Pancreas (tissue), 10 donors: ENCODE results near the gene GRAMD2B. TPM values are rescaled to one million over a fixed set of nuclear protein-coding genes. Genes with fewer than 3 reads are reported as not detected.

Experiments used
- ATAC-seq, 4 donors: fragments of 200-7000 bp; cut with Tn5 transposase; one replicate each; pipeline versions ENCODE4 v1.8.0 to v1.9.1; 2020; ENCODE audit warnings: mild to moderate bottlenecking in 4 of 4, moderate library complexity in 4 of 4
- DNase-seq, 6 donors: peaks; one replicate each; pipeline ENCODE4 v3.0.0-alpha.2; 2020
- FAIRE-seq: peaks from 2 replicates; lab custom pipeline; 2012; peaks lifted over from hg19 to GRCh38; lab: Jason Lieb, UNC
- H3K27ac ChIP-seq, 4 donors: fragments of 200-600 bp; sonication (generic); 1 replicate in 3 of 4; 2 replicates in 1 of 4; pipeline versions ENCODE4 v1.5.0 to v1.8.0; 2020
- H3K27me3 ChIP-seq, 4 donors: fragments of 200-600 bp; one replicate each; pipeline ENCODE4 v1.8.0; 2021
- H3K36me3 ChIP-seq, 3 donors: fragments of 200-600 bp; sonication (generic) in 1 of 3; one replicate each; pipeline versions ENCODE4 v1.5.0 to v1.8.0; 2020 to 2021
- H3K4me1 ChIP-seq, 3 donors: fragments of 200-600 bp; one replicate each; pipeline ENCODE4 v1.8.0; 2021
- H3K4me3 ChIP-seq, 4 donors: fragments of 200-600 bp; sonication (generic) in 2 of 4; one replicate each; pipeline versions ENCODE4 v1.5.0 to v1.8.0; 2020 to 2021
- H3K9me3 ChIP-seq, 4 donors: fragments of 200-600 bp; one replicate each; pipeline ENCODE4 v1.8.0; 2021
- WGBS, 2 donors: extraction: QIAGEN DNeasy Blood & Tissue Kit; methylation state at CpG; one replicate each; pipeline ENCODE4 v1.1.7; 2013; 5-methylcytosine and 5-hydroxymethylcytosine counted together
- intact Hi-C, 3 donors: fragments of 100-400 bp; cut with DNase I; formaldehyde crosslinking; loops; one replicate each; pipeline versions ENCODE4 v1.11.1 to v1.14.2; 2022
- polyA plus RNA-seq, 2 donors: library from polyadenylated mRNA; stranded (reverse); fragments of 200-250 nt; gene quantifications; one replicate each; pipeline ENCODE4 v1.2.3, GENCODE V29; 2013
- total RNA-seq, 6 donors: library from RNA; stranded (reverse); fragmentation: NEBNext Ultra II Directional in 4 of 6; extraction: Animal tissue kit (Norgen Biotek cat#: 25700) in 4 of 6; gene quantifications; one replicate each; pipeline versions ENCODE4 v1.2.1 to v1.2.4, GENCODE V29; 2021 to 2023
- TF ChIP-seq, protein P1 (sequence below), 4 donors: fragments of 200-600 bp; sonication (generic) in 3 of 4; IDR thresholded peaks; one replicate each; pipeline versions ENCODE4 v1.5.0 to v1.8.0; 2021; ENCODE audit warnings: antibody characterized with exemption in 4 of 4
- donor health status: healthy with polysubstance abuse.
- donor health status: DM: no; HTN: no; CAD: no; lungs with moderate emphysema.
- donor health status: DM: no; HTN: no; CAD: no.
- donor health status: control.
- donor health status: control.
- donor health status: Bipolar disorder and iron deficiency.
- donor health status: DM: yes; HTN: yes; CAD: no.
- donor health status: DM: no; HTN: no; CAD: no.
- donor health status: DM: no; HTN: no; CAD: no.
- donor health status: DM: yes; HTN: yes; CAD: no.

GRAMD2B gene
- total and polyA plus RNA-seq, 8 donors, result 4.4 to 11.8 (median 6.5) TPM

DNA sequence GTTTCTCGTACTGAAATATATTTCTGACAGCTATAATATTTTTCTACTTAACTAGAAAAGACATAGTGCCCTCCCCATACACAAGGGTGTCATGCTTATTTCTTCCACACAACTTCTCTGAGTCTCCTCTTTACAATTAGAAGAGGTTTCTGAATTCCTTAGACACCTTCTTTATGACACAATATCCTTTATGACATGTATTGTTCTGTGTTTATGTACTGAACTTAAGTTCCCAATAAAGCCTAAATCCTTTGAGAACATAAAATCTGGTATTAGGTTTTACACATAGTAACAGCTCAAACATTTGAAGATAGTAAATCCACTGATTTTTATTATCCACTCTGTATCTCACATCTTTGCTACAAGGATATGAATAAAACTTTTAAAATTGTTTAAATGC, 32.5 kb downstream of the GRAMD2B start:
- Histone ChIP-seq H3K9me3 (no peaks in the 10 kb centered on the region), H3K4me3 (no peak overlapping the region), H3K27me3 (no peaks in the 10 kb centered on the region), H3K27ac (no peak overlapping the region), H3K36me3 (no peaks in the 10 kb centered on the region), H3K4me1 (no peaks in the 10 kb centered on the region)
- FAIRE-seq (no peak), ATAC-seq (no peak), DNase-seq (no peak)
- 96 to 98% methylated on average over 1 of the region's 1 CpG for WGBS, 2 donors
- intact Hi-C loops, result no loop called here
- TF ChIP-seq, protein P1, sequence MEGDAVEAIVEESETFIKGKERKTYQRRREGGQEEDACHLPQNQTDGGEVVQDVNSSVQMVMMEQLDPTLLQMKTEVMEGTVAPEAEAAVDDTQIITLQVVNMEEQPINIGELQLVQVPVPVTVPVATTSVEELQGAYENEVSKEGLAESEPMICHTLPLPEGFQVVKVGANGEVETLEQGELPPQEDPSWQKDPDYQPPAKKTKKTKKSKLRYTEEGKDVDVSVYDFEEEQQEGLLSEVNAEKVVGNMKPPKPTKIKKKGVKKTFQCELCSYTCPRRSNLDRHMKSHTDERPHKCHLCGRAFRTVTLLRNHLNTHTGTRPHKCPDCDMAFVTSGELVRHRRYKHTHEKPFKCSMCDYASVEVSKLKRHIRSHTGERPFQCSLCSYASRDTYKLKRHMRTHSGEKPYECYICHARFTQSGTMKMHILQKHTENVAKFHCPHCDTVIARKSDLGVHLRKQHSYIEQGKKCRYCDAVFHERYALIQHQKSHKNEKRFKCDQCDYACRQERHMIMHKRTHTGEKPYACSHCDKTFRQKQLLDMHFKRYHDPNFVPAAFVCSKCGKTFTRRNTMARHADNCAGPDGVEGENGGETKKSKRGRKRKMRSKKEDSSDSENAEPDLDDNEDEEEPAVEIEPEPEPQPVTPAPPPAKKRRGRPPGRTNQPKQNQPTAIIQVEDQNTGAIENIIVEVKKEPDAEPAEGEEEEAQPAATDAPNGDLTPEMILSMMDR (IDR thresholded peaks at IDR 0.05), result no peak

DNA sequence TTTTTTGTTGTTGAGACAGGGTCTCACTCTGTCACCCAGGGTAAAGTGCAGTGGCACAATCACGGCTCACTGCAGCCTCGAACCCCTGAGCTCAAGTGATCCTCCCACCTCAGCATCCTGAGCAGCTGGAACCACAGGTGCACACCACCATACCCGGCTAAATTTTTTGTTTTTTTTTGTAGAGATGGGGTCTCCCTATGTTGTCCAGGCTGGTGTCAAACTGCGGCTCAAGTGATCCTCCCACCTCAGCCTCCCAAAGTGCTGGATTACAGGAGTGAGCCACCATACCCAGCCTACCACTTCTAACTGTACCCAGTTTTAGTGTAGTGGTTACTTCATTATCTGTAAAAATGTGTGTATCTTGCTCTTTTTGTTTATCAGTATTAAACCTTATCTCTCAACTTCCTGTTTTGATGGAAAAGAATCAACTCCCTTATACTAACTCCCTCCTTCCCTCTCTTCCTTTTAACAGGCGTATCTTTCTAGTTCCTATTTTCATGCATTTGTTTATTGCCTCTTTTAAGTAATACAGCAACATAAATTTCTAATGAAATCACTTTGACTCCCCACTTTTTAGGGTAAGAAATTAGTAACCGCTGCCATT, 33.1 kb downstream of the GRAMD2B start:
- 75 to 79% methylated on average over 6 of the region's 6 CpGs for WGBS, 2 donors
- Histone ChIP-seq H3K27me3 (no peaks in the 10 kb centered on the region), H3K27ac (no peak overlapping the region), H3K9me3 (no peaks in the 10 kb centered on the region), H3K4me3 (no peak overlapping the region), H3K4me1 (no peaks in the 10 kb centered on the region), H3K36me3 (no peaks in the 10 kb centered on the region)
- TF ChIP-seq, protein P1 (IDR thresholded peaks at IDR 0.05), result no peak
- FAIRE-seq (no peak), DNase-seq (no peak), ATAC-seq (no peak)
- intact Hi-C loops, result no loop called here

DNA sequence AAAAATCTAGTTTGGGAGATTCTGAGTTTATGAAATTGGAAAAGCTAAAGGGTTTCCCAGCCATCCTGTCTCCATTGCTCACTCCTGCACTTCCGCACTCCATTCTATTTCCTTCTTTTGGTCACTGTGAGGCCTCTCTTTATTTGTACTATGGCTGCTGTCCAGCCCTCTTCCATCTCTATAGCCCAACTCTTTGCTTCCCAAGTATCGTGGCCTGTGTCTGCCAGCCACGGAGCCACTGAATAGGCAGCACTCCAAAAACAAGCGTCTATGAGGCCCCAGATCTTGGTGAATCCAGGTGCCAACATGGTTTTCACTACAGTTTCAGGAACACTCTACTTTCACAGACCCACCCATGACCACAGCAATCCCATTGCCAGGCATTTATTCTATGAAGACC, 37.2 kb downstream of the GRAMD2B start:
- no peaks in the 10 kb centered on the region for H3K36me3 ChIP-seq
- H3K4me3 ChIP-seq, result no peak overlapping the region
- H3K27ac ChIP-seq, result no peak overlapping the region
- no peaks in the 10 kb centered on the region for H3K27me3 ChIP-seq
- H3K9me3 ChIP-seq, result no peaks in the 10 kb centered on the region
- 94 to 97% methylated on average over 4 of the region's 4 CpGs for WGBS, 2 donors
- intact Hi-C loops, result no loop called here
- no peak for DNase-seq
- H3K4me1 ChIP-seq, result peaks cover 0 to 4% (median 0%) of the 10 kb centered on the region in 3 donors
- no peak for FAIRE-seq
- TF ChIP-seq, protein P1 (IDR thresholded peaks at IDR 0.05), result no peak
- ATAC-seq, result no peak

DNA sequence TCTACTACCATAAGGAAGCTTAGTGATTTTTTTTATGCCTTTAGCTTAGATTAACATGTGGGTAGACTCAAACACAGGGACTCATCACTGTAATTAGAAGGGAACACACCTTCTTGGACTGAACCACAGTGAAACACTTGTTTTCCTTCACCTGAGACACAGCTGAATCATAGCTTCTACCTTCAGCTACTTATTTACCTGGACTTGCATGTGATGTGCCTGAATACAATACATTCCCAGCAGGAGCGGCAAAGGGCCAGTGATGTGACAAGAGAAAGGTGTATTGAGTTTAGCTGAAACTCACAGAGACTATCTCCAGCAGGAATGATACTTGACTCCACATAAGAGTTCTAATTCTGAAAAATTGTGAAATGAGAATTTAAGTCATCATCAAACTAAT, 37.8 kb downstream of the GRAMD2B start:
- no peaks in the 10 kb centered on the region for H3K9me3 ChIP-seq
- no peak for DNase-seq
- intact Hi-C loops, result no loop called here
- TF ChIP-seq, protein P1 (IDR thresholded peaks at IDR 0.05), result no peak
- no peaks in the 10 kb centered on the region for H3K36me3 ChIP-seq
- no peaks in the 10 kb centered on the region for H3K27me3 ChIP-seq
- no peak overlapping the region for H3K4me3 ChIP-seq
- peaks cover 0 to 4% (median 0%) of the 10 kb centered on the region in 3 donors for H3K4me1 ChIP-seq
- FAIRE-seq, result no peak
- 96 to 97% methylated on average over 1 of the region's 1 CpG for WGBS, 2 donors
- no peak for ATAC-seq
- no peak overlapping the region for H3K27ac ChIP-seq

DNA sequence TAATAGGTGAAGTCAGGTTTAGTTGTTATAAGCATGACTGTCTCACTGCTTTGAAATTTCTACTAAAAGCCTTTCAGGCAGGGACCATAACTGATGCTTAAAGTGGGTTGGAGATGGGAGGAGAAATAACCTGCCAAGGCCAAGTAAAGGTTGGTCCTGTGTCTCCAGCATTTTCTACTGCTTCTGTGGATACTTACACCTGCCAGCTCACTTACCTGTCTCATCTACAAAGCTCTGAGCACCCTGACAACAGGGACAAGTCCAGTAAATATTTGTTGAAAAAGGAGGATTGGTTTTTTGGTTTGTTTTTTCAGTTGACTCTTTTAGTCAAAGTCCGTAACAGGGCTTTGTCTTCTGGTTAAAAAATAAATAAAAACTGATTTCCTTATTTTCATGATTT, 38.6 kb downstream of the GRAMD2B start:
- Histone ChIP-seq H3K36me3 (no peaks in the 10 kb centered on the region), H3K4me3 (no peak overlapping the region), H3K4me1 (peaks cover 0 to 4% (median 0%) of the 10 kb centered on the region in 3 donors), H3K9me3 (no peaks in the 10 kb centered on the region), H3K27me3 (no peaks in the 10 kb centered on the region), H3K27ac (no peak overlapping the region)
- intact Hi-C loops, result no loop called here
- ATAC-seq, result no peak
- TF ChIP-seq, protein P1 (IDR thresholded peaks at IDR 0.05), result no peak
- DNase-seq, result no peak
- WGBS, 2 donors, result 66 to 69% methylated on average over 1 of the region's 1 CpG
- FAIRE-seq, result no peak
